ENCODE results near the gene SYPL1. TPM values are rescaled to one million over a fixed set of nuclear protein-coding genes. Genes with fewer than 3 reads are reported as not detected.

Gene SYPL1
- polyA plus RNA-seq, 1 of the 3 experiments (the other 2 are of a cell fraction): 72.4 TPM

DNA sequence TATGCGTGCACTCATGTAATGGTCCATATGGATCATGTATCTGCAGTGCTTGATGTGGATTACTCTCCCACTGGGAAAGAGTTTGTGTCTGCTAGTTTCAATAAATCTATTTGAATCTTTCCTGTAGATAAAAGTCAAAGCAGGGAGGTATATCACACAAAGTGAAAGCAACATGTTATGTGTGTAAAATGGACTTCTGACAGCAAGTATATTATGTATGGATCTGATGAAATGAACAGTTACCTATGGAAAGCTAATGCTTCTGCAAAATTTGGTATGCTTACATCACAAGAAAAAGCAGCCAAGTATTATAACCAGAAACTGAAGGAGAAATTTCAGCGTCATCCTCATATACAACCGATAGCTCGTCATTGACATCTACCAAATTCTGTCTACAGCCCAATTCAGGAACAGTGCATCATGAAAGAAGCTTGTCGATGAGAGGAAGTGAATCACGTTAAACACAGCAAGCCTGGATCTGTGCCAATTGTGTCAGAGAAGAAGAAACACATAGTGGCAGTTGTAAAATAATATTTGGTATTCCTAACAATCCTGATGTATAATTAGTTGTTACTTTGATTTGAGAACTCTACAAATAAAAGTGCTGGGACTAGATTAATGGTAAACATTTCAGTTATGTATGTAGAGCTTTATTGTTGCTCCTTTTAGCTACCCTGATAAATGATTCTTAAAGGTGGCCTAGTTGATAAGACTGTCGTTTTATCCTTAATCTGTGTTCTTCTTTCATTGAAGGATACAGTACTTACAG, 14.2 kb upstream of the SYPL1 start:
- H3F3A ChIP-seq (replicated peaks; ENCODE audit: insufficient read depth): no peaks in the 10 kb centered on the region
- no peaks in the 10 kb centered on the region for H3K36me3 ChIP-seq (replicated peaks in 1 of 2; ENCODE audit: control insufficient read depth in 1 of 2, insufficient read depth in 2 of 2, low read length in 1 of 2)
- DNase-seq: no peak
- ChIA-PET POLR2A (interaction anchor here (0.6 kb wide), 1 partner anchor 18 kb away, joined by 3 read pairs; no protein-coding TSS in a partner anchor), CTCF (interaction anchor here (1.0 to 2.4 kb wide), 8 partner anchors 10 to 361 kb away, joined by 3 to 10 read pairs (median 4); no protein-coding TSS in a partner anchor)
- H3K27me3 ChIP-seq (ENCODE audit: insufficient read depth): no peaks in the 10 kb centered on the region
- H3K9ac ChIP-seq: no peak overlapping the region
- H3K9me2 ChIP-seq: no peaks in the 10 kb centered on the region
- peak overlapping the region; percentile 25; the same call in 1 of the 2 replicates for H3K4me2 ChIP-seq
- no peaks in the 10 kb centered on the region for H4K20me1 ChIP-seq (ENCODE audit: insufficient read depth)
- H3K4me3 ChIP-seq (ENCODE audit: low read depth in 2 of 2, low read length in 1 of 2): no peak overlapping the region
- H3K79me2 ChIP-seq (ENCODE audit: insufficient read depth): no peaks in the 10 kb centered on the region
- WGBS (ENCODE audit: low lambda C conversion rate): 51% methylated on average over 7 of the region's 7 CpGs
- no peak overlapping the region for H3K27ac ChIP-seq (ENCODE audit: low read depth in 2 of 2, low read length in 1 of 2)
- peaks cover 0 to 12% of the 10 kb centered on the region in 2 experiments; a peak in 1 of 4 replicates for H3K4me1 ChIP-seq (ENCODE audit: control insufficient read depth in 1 of 2, insufficient read depth in 2 of 2, low read depth in 1 of 2, low read length in 1 of 2)
- TF ChIP-seq FOSL2 (IDR thresholded peaks at IDR 0.05; ENCODE audit: borderline replicate concordance, low read depth) (peak; percentile 61; the same call in 1 of the 2 replicates), GATA2 (CRISPR knock-in tag; IDR thresholded peaks at IDR 0.05) (no peak), TCF12 (IDR thresholded peaks at IDR 0.05) (peak; percentile 23; the same call in 1 of the 2 replicates), JUND (IDR thresholded peaks at IDR 0.05) (peak; percentile 61), NFIC (IDR thresholded peaks at IDR 0.05; ENCODE audit: borderline replicate concordance) (peak; percentile 93)
- TF ChIP-seq, protein P1, sequence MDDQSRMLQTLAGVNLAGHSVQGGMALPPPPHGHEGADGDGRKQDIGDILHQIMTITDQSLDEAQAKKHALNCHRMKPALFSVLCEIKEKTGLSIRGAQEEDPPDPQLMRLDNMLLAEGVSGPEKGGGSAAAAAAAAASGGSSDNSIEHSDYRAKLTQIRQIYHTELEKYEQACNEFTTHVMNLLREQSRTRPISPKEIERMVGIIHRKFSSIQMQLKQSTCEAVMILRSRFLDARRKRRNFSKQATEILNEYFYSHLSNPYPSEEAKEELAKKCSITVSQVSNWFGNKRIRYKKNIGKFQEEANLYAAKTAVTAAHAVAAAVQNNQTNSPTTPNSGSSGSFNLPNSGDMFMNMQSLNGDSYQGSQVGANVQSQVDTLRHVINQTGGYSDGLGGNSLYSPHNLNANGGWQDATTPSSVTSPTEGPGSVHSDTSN (IDR thresholded peaks at IDR 0.05): peak; percentile 73
- no peaks in the 10 kb centered on the region for H3K9me3 ChIP-seq
- no peak overlapping the region; the same call in 1 of the 2 replicates for H2AFZ ChIP-seq (ENCODE audit: low read depth)

- CTCF ChIA-PET: interaction anchor here (1.4 to 2.4 kb wide), 7 partner anchors 9 to 83 kb away, joined by 3 to 10 read pairs (median 4); no protein-coding TSS in a partner anchor
- Histone ChIP-seq H3F3A (replicated peaks; ENCODE audit: insufficient read depth) (no peaks in the 10 kb centered on the region), H3K9me3 (no peaks in the 10 kb centered on the region), H3K36me3 (replicated peaks in 1 of 2; ENCODE audit: control insufficient read depth in 1 of 2, insufficient read depth in 2 of 2, low read length in 1 of 2) (no peaks in the 10 kb centered on the region), H3K9me2 (no peaks in the 10 kb centered on the region), H3K4me3 (ENCODE audit: low read depth in 2 of 2, low read length in 1 of 2) (no peak overlapping the region), H3K27ac (ENCODE audit: low read depth in 2 of 2, low read length in 1 of 2) (no peak overlapping the region), H3K4me2 (no peak overlapping the region), H3K79me2 (ENCODE audit: insufficient read depth) (no peaks in the 10 kb centered on the region), H2AFZ (ENCODE audit: low read depth) (no peak overlapping the region), H3K27me3 (ENCODE audit: insufficient read depth) (no peaks in the 10 kb centered on the region), H4K20me1 (ENCODE audit: insufficient read depth) (no peaks in the 10 kb centered on the region), H3K4me1 (ENCODE audit: control insufficient read depth in 1 of 2, insufficient read depth in 2 of 2, low read depth in 1 of 2, low read length in 1 of 2) (peaks cover 0 to 12% of the 10 kb centered on the region in 2 experiments; a peak in 1 of 4 replicates), H3K9ac (no peak overlapping the region)
- DNase-seq: no peak
- WGBS (ENCODE audit: low lambda C conversion rate): 91% methylated on average over 4 of the region's 4 CpGs
- POLR2A ChIA-PET: no interaction called here
- TF ChIP-seq MAX (IDR thresholded peaks at IDR 0.05; ENCODE audit: low read depth) (no peak), MXI1 (IDR thresholded peaks at IDR 0.05; ENCODE audit: low read depth, low read length) (no peak), FOSL2 (IDR thresholded peaks at IDR 0.05; ENCODE audit: borderline replicate concordance, low read depth) (no peak), TEAD4 (IDR thresholded peaks at IDR 0.05; ENCODE audit: borderline replicate concordance, insufficient read depth) (no peak), RCOR1 (IDR thresholded peaks at IDR 0.05; ENCODE audit: low read length) (no peak), NRF1 (IDR thresholded peaks at IDR 0.05; ENCODE audit: low read depth, low read length) (no peak), RAD21 (IDR thresholded peaks at IDR 0.05; ENCODE audit: low read length) (no peak), EZH2phosphoT487 (IDR thresholded peaks at IDR 0.05; ENCODE audit: borderline replicate concordance, low read depth) (no peak), SIN3A (IDR thresholded peaks at IDR 0.05; ENCODE audit: borderline replicate concordance, low read depth, low read length) (no peak), EP300 (IDR thresholded peaks at IDR 0.05; ENCODE audit: borderline replicate concordance in 1 of 2, low read depth in 1 of 2, low read length in 1 of 2) (no peak), FOXJ3 (CRISPR knock-in tag; IDR thresholded peaks at IDR 0.05) (no peak), MEF2A (IDR thresholded peaks at IDR 0.05; ENCODE audit: borderline replicate concordance, low read depth) (no peak), GABPA (IDR thresholded peaks at IDR 0.05; ENCODE audit: low read depth) (no peak), TCF12 (IDR thresholded peaks at IDR 0.05) (no peak), RFX5 (IDR thresholded peaks at IDR 0.05; ENCODE audit: low read length) (no peak), TAF1 (IDR thresholded peaks at IDR 0.05; ENCODE audit: borderline replicate concordance, low read depth, low read length) (no peak)
- TF ChIP-seq, protein P2, sequence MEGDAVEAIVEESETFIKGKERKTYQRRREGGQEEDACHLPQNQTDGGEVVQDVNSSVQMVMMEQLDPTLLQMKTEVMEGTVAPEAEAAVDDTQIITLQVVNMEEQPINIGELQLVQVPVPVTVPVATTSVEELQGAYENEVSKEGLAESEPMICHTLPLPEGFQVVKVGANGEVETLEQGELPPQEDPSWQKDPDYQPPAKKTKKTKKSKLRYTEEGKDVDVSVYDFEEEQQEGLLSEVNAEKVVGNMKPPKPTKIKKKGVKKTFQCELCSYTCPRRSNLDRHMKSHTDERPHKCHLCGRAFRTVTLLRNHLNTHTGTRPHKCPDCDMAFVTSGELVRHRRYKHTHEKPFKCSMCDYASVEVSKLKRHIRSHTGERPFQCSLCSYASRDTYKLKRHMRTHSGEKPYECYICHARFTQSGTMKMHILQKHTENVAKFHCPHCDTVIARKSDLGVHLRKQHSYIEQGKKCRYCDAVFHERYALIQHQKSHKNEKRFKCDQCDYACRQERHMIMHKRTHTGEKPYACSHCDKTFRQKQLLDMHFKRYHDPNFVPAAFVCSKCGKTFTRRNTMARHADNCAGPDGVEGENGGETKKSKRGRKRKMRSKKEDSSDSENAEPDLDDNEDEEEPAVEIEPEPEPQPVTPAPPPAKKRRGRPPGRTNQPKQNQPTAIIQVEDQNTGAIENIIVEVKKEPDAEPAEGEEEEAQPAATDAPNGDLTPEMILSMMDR (IDR thresholded peaks at IDR 0.05): no peak
- TF ChIP-seq, protein P3, sequence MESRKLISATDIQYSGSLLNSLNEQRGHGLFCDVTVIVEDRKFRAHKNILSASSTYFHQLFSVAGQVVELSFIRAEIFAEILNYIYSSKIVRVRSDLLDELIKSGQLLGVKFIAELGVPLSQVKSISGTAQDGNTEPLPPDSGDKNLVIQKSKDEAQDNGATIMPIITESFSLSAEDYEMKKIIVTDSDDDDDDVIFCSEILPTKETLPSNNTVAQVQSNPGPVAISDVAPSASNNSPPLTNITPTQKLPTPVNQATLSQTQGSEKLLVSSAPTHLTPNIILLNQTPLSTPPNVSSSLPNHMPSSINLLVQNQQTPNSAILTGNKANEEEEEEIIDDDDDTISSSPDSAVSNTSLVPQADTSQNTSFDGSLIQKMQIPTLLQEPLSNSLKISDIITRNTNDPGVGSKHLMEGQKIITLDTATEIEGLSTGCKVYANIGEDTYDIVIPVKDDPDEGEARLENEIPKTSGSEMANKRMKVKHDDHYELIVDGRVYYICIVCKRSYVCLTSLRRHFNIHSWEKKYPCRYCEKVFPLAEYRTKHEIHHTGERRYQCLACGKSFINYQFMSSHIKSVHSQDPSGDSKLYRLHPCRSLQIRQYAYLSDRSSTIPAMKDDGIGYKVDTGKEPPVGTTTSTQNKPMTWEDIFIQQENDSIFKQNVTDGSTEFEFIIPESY (IDR thresholded peaks at IDR 0.05; ENCODE audit: borderline replicate concordance, low read depth): no peak
Observed at GRCh38 chr7:106125417-106125816, 13.3 kb upstream of the SYPL1 start.

Measured in SK-N-SH (cell line).